Limb (tissue), 2 donors: Measurements from ENCODE around the gene LMO2.
A peak's percentile ranks its signal among the peaks of the same experiment; 100 is the strongest.

Experiments
- DNase-seq, 2 donors: peaks; one replicate each; pipeline ENCODE4 v3.0.0-alpha.2; 2016; ENCODE audit errors: extremely low spot score in 2 of 2

Gene LMO2

DNA sequence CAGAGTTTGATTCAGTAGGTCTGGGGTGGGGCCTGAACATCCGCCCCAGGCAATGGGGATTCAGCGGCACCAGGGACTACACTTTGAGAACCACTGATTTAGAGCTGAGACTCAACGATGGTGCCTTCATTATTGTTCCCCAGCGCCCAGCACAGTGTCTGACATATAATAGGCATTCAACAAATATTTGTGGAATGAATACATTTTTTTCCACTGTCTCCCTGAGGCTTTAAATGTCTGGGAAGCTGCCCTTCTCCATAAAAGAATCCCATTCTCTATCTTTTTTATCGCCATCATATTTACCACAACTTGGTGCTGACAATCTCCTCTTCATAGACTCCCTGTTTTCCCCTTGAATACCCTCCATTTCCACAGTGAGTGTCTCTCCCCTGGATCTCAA lies 23.6 kb upstream of the LMO2 start:
- no peak for DNase-seq

DNA sequence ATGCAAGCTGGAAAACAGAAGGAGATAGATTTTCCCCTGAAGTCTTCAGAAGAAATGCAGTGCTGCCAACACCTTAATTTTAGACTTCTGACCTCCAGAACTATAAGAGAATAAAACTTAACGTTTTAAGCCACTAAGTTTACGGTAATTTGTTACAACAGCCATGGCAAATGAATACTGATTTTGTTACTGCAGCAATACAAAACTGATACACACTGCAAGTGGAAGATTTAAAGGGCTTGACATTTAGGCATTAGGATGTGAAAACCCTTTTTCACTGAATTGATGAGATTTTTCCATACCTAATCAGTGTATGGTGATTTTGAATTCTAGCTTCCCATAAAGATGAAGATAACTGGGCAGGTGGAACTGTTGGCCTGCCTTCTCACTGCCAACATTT lies 22.1 kb upstream of the LMO2 start:
- no peak for DNase-seq

DNA sequence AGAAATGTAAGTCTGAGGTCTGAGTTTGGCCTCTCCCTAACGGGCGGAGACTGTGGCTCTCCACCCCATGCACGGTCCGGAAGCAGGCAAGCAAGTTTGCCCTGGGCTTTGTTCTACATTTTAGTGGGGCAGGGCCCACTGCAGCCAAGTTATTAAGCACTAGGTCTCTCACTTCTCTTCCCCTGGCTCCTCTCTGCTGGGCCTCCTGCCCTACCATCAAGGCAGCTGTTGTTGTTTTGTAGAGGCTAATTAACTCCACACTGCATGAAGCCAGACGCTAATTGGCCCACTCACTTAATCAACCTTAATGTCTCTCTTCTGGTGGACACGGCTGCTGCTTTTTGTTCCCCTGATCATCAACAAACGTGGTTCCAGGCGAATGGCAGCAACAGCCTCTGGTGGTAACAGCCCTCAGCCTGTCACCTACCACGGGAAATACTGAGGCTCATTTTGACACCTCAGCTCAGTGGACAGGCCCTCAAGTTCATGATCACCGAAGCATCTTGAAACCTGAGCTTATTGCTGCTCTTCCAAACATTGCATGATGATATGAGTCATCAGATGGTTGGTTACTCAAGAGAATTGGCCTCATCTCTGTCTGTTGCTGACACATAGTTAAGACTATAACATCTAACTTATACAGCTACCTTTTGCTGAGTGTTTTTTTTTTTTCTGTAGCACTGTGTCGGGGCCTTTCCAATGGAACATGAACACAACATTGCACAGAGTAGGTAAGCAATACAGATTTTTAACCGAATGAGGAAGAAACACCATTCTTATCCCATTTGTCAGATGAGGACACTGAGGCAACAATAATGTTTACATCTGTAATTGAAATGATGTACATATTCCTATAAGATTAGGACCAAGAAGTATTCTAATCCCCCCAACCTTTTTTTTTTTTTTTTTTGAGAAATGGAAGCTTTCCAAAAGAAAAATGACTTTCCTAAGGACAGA lies 20.8 kb upstream of the LMO2 start:
- no peak for DNase-seq

DNA sequence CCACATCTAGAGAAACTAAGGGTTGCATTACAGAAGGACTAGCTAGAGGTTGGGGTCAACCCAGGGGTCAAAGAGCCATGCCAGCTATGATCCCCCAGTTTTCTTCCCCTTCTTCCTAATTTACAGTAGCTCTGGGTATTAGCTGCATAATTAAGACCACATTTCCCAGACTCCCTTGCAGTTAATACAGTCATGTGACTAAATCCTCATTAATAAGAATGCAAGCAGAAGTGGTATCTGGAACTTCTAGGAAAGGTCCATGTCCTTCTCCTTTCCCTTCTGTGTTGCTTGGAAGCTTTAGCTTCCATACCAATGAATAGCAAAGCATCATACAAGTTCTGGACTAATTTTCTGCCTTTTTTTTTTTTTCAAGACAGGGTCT lies 19.1 kb upstream of the LMO2 start:
- DNase-seq, result no peak

DNA sequence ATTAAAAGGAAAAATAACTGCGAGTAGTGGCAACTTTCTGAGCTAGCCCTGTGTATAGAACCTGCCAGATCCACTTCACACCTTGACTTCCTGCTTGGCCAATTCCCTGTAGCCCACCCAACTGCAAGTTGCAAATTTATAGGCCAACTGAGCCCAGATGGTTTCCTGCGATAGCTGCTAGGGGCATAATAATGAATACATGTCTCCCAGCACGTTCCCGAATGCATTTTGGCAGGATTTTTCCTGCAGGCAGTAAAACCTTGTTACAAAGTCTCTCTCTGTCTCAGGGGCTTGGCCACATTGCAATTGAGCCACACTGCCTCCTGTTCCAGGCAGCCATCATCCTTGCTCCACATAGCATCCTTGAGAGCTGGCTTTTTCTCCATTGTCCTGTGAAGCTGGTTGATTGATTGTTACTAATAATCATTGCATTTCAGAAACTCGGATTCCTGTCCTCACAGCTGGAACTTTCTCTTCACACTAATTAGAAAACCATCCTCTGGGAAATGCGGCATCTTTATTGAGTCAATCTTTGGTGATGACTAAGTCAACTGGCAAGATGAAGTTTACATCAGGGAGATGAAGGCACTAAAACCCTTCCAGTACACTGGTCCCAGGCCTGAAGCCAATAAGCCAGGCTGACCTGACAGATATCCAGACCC lies 18.6 kb upstream of the LMO2 start:
- DNase-seq, result no peak

DNA sequence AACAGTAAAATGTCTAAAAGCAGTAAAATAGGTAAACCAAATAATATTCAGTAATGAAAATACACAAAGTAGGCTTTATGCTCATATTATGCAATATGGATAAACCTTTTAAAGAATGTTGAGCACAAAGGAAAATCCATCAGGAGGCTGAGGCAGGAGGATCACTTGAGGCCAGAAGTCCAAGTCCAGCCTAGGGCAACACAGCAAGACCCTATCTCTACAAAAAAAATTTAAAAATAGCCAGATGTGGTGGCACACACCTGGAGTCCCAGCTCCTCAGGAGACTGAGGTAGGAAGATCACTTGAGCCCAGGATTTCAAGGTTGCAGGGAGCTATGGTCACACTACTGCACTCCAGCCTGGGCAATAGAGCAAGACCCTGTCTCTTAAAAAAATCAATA lies 17.7 kb upstream of the LMO2 start:
- no peak for DNase-seq

DNA sequence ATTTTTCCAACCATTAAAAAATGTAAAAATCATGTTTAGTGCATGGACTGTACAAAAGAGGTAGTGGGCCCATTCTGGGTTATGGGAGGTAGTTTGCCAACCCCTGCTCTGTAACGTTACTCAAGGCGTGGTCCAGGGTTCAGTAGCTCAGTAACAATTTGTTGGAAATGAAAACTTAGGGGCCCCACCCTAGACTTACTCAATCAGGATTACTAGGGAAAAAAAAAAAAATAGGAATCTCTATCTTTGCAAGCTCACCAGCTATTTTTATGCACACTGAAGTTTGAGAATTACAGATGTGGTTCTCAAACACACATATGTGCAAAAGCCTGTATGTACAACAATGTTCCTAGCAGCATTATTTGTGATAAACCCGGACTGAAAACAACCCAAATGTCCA lies 17.3 kb upstream of the LMO2 start:
- no peak for DNase-seq

DNA sequence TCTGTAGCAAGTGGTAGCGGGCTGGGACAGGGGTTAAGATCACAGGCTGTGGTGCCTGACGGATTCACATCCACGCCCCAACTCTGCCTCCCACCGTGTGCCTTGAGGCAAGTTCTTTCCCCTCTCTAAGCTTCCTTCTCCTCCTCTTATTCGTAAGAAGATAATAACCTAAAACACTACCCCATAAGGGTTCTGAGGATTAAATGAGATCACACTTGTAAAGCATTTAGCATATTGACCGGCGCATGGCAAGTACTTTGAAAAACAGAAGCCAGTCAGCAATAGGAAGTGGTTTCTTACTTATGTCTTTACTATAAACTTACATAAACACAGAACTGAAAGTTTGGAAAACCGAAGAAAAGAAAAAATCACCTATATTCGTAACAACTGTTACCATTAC lies 15.5 kb upstream of the LMO2 start:
- no peak for DNase-seq

DNA sequence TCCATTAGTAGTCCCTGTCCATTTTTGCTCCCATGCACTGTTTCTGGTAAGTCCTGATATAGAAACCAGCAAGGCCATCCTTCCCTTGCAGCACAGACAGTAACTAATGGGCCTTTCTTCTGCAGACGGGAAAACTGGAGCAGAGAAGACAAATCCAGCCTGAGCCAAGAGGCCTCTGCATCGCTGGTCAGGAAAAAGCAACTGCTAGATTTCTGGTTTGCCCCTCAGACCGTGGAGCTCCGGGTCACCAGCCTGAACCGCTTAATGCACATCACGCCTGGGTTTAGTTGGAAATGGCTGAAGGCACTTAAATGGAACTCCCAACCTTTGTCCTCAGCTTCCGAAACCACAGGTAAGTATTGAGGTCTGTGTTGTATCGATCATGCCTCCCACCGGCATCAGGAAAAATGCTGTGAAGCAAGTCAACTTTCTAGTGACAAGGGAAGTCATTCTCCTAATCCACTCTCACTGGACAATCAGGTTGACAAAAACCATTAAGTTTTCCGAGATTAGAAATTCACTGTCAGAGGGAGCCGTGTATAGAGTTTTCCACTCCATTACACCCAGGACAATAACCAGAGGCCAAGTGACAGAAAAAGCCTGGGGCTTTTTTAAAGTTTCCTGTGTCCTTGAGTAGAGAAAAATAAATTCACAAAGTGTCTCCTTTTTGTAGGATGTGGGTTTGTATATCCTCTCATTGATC lies 14.8 kb upstream of the LMO2 start:
- no peak for DNase-seq

DNA sequence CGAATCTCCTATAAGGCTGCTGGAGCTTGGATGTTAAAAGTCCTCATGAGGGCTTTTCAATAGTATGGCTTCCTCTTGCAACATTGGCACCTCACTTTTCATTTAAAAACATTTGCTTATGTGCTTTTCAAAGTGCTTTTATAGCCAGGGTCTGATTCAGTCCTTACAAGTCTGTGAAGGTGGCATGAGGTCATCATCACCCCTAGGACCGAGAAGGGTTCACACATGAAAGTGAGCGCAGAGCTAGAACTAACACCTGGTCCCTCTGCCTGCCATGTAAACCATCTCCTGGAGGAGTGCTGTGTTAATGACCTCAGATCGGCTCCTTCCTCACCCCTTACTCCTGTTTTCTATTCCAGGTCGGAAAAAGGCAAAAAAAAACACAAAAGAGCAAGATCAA lies 12.2 kb upstream of the LMO2 start:
- DNase-seq, result no peak

DNA sequence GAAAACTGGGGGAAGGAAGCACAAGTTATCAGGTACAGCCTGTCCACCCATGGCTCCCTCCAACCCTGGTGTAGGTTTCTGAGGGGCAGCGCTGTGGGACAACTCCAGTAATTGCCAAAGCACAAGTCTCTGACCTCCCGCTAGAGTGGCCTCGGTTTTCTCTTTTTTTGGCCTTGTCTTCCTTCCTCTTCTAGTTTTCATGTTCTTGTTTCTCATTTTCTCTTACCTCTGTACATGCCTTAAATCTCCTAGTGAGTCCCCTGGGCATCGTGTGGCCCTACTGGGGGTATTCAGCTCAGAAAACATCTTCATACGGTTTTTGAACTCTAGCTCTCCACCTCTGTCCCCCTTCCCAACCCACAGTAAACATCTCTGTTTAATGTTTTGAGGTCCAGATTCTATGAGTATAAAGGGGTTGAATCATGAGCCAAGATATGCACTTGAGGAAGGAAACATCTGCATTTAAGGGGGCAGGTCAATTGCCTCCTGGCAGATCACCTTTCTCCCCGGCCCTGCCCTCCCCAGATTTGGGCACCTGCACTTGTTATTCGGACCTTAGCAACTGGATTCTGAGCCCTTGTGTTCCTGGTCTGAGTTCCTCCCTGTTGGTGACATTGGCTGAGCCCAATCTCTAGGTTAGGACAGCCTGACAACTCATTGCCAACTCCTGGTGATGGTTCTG lies 8.4 kb upstream of the LMO2 start:
- DNase-seq, result no peak

DNA sequence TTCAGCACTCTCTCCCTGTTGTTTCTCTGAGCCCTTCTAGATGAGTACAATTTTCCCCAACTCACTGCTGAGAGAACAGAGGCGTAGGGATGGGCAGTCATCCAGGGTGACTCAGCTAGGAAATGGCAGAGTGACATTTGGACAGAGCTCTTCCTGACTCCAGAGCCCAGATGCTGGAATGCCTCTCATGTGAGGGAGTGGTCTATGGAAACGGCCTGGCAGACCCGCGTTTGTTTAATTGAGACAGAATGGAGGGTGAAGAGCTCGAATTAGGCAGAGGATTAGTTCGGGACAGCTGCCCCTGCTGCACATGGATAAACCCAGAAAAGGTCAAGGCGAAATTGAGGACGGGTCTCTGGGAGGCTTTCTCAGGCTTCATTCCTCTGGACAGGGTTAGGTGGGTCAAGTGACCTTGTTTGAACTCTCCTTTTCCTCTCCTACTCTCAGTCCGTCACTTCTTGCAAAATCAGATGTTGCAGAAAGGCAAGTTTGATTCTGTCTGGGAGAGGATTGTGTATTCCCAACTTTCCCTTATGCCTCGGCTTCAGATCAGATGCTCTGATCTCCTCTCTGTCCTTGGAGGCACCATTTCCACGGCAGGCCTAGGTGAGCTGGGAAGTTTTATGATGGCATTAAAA lies 7.6 kb upstream of the LMO2 start:
- peak; percentile 55 to 84 for DNase-seq

DNA sequence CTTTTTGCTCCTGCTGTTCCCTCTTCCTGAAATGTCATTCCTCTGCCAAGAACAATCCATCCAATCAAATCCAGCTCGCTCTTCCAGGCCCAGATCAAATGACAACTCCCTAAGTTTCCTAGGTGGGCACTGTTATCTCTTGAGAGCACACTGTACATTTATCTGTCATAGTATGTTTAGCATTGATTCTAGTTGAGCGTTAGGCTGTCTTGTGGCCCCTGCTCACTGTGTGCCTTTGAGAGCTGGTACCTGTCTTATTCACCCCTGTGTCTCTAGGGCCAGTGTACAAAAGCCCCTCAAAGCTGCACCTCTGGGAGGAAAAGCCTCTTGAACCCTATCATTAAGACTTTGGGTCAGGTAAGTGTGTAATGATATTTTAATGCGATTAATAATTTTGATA lies 7.1 kb upstream of the LMO2 start:
- no peak for DNase-seq

DNA sequence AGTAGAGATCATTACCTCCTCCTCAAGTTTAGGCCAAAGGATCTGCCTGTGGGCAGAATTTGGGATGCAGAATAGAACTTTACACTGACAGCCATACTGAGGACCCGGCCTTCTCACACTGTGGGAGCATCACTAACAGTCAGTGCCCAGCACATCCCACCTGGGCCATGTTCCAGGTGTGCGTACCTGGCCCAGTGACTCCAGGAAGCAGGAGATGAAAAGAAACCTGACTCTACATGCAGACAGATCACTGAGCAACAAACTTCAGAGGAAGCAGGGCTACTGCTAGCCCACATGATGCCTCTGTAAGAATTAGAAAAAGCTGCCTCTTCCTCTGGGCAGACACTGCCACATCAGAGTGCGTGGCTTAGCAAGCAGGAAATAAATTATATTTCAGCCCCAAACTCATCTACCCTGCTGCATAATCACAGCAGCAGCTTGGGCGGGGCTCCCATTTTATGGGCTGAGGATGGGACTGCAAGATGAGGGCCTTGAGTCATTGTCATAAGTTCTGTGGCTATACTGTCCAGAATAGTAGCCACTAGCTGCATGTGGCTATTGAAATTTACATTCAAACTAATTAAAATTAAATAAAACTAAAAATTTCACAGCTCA lies 6.0 kb upstream of the LMO2 start:
- DNase-seq, result no peak

DNA sequence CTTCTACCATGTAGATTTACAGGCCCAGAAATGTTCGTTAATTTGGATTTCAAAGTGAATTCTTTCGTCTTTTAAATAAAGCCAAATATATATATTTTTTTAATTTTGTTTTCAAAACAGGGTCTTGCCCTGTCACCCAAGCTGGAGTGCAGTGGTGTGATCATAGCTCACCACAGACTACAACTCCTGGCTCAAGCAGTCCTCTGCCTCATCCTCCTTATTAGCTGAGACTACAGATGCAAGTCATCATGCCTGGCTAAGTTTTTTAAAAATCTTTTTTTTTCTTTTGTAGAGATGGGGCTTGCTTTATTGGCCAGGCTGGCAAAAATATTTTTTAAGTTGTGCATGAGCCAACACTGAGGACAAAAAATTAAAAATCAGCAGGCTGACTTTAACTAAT lies 5.0 kb upstream of the LMO2 start:
- DNase-seq, result no peak

DNA sequence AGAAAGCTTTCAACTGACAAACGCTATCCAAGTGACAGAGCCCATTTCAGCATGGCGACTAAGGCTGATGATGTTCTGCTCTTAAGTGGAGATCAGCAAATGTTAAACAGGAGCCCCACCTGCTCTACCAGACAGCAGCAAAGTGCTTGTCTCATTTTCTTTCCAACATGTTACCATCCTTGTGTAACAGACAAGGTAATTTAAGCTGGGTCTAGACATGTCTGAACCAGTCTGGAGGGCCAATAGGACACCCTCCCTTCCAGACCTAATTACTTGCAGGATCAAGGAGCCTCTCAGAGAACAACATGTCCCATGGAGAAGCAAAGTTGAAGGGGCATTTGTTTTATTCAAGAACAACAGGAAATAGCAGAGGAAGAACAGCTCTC lies 3.9 kb upstream of the LMO2 start:
- no peak for DNase-seq

DNA sequence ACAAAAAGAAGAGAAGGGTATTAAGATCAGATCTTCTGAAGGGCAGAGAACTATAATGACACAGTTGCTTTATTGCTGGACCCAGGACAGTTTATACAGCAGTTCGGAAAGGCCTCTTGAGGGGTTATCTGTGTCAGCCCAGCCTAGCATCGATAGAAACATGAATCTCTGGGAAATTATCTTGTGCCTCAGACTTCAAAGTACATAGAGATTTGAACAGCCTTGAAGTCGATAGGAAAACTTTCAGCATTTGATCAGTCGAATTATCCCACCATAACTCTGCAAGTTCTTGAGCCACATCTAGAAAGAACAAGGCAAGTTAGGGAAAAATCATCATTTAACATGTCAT lies 2.5 kb upstream of the LMO2 start:
- DNase-seq, result no peak

DNA sequence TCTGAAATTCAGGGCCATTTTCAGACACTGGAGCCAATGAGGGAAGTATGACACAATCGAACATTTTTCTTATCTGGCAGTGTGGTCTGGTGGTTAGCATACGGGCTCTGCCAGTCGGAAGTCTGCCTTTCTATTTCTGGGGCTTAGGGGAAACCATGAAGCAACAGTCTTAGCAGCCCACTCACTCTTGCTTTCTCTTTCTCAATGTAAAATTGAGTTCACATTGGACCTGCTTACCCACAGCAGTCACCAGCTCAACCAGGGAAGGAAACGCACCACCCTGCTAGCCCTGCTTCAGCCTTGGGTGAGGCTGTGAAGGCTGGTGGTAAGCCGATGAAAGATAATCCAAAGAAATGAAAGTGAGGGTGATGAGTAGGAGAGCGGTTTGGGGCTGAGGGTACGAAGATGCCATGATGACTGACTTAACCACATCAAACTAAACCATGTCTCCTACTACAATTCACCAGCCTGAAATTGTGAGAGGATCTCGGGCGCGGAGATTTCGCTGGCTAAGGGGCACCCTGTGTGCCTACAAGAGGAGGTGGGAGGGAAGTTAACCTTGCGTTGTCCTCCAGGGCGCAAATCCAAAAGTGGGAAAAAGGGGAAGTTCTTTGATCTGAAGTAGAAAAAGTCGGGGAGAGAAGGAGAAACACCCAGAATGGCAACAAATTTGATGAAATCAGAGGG lies 2.0 kb upstream of the LMO2 start:
- no peak for DNase-seq

DNA sequence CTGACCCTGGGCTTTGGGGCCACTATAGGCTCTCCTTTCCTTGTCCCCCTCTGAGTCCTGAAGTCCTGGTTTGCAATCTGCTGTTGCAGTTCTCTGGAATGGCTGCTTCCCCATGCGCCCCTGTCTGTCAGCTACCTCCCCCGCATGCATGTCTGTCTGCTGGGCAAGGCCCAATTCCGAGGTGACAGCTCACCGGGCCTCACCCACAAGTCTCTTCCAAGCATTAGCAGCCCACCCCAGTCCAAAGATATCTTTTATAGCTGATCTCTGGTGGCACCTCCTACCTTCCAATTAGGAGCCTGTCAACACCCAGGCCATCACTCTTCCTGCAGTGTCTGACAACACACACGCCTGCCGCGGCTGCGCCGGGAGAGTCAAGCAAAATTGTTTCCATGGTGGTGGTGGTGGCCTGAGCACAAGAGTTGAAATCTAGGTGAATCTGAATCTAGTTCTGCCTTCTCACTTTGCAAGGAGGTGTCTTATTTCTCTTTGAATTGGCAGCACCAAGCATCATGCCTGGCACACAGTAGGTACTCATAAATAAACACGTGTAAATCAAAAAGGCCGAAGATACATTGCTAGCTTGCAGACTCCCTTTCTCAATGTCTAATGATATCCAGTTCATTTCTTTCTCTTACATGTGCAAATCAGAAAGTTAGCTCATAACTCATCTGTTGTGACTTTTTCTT lies 1.2 kb upstream of the LMO2 start:
- DNase-seq, result no peak

DNA sequence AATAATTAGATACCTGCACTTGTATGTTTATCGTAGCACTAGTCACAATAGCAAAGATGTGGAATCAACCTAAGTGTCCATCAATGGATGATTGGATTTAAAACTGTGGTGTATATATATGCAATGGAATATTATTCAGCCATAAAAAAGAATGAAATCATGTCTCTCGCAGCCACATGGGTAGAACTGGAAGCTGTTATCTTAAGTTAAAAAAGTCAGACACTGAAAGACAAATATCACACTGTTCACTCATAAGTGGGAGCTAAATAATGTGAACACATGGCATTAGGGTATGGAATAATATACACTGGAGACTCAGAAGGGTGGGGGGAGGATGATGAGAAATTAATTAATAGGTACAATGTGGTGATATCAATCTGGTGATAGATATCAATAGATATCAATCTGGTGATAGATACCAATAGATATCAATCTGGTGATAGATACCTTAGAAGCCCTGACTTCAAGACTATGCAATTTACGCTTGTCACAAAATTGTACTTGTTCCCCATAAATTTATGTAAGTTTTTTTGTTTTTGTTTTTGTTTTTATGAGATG lies 2.0 kb downstream of the LMO2 start:
- DNase-seq, result no peak
